B cell (primary cell): ENCODE results near the gene PRSS36. TPM values are rescaled to one million over a fixed set of nuclear protein-coding genes. Genes with fewer than 3 reads are reported as not detected.

Source experiments
- ATAC-seq: fragments of 200-7000 bp; cut with Tn5 transposase; one replicate; pipeline ENCODE4 v1.10.0; 2021; ENCODE audit warnings: low read depth, mild to moderate bottlenecking, moderate number of reproducible peaks, moderate library complexity
- CTCF ChIA-PET: fragments of 350-600 bp; sonication (Branson Sonifier 250); formaldehyde crosslinking; loops from one replicate; lab custom pipeline; 2021; ENCODE audit warnings: antibody characterized with exemption, inconsistent platforms; lab: Charles Lee
- POLR2A ChIA-PET: fragments of 350-600 bp; sonication (Branson Sonifier 250); formaldehyde crosslinking; loops from one replicate; lab custom pipeline; 2021; ENCODE audit warnings: antibody characterized with exemption; lab: Charles Lee
- DNase-seq: peaks from one replicate; pipeline ENCODE4 v3.0.0; 2013
- H2AFZ ChIP-seq: 2 replicates; pipeline ENCODE4 v1.6.1; 2012; ENCODE audit warnings: mild to moderate bottlenecking, low read depth, low read length; ENCODE audit not compliant: insufficient read depth, poor library complexity, severe bottlenecking
- H3K27ac ChIP-seq, 2 donors: 1 replicate in 1 of 2; 2 replicates in 1 of 2; pipeline ENCODE4 v1.5.1; 2012 to 2013; ENCODE audit warnings: low read length in 2 of 2, mild to moderate bottlenecking in 2 of 2, moderate library complexity in 1 of 2
- H3K27me3 ChIP-seq, 4 experiments: fragments of 200-600 bp in 1 of 4; sonication (generic) in 1 of 4; replicated peaks in 1 of 4; 1 replicate in 2 of 4; 2 replicates in 2 of 4; pipeline versions ENCODE4 v1.6.1 to v1.7.0; 2013 to 2016; ENCODE audit warnings: low read length in 3 of 4, mild to moderate bottlenecking in 2 of 4, mixed read lengths in 1 of 4, moderate library complexity in 1 of 4; ENCODE audit not compliant: insufficient read depth in 4 of 4, control insufficient read depth in 3 of 4; ENCODE audit errors: control extremely low read depth in 1 of 4
- H3K36me3 ChIP-seq, 2 experiments: replicated peaks in 1 of 2; 1 replicate in 1 of 2; 2 replicates in 1 of 2; pipeline versions ENCODE4 v1.6.1 to v1.7.1; 2013; ENCODE audit warnings: low read length in 1 of 2; ENCODE audit not compliant: insufficient read depth in 2 of 2, control insufficient read depth in 1 of 2; ENCODE audit errors: control extremely low read depth in 1 of 2, extremely low read depth in 1 of 2
- H3K4me1 ChIP-seq, 2 donors: fragments of 200-600 bp in 1 of 2; sonication (generic) in 1 of 2; 1 replicate in 1 of 2; 2 replicates in 1 of 2; pipeline versions ENCODE4 v1.5.1 to v1.6.1; 2013 to 2017; ENCODE audit warnings: low read length in 2 of 2; ENCODE audit not compliant: control insufficient read depth in 2 of 2, insufficient read depth in 2 of 2
- H3K4me2 ChIP-seq: replicated peaks from 2 replicates; pipeline ENCODE3; 2012; ENCODE audit warnings: mild to moderate bottlenecking, low read depth, low read length; ENCODE audit not compliant: poor library complexity, severe bottlenecking
- H3K4me3 ChIP-seq, 5 experiments: fragments of 200-600 bp in 1 of 5; sonication (generic) in 1 of 5; 1 replicate in 3 of 5; 2 replicates in 2 of 5; pipeline versions ENCODE4 v1.5.1 to v1.7.0; 2011 to 2016; ENCODE audit warnings: low read length in 4 of 5, mild to moderate bottlenecking in 4 of 5, low read depth in 2 of 5, control low read depth in 1 of 5, moderate library complexity in 1 of 5; ENCODE audit not compliant: insufficient read depth in 1 of 5; ENCODE audit errors: control extremely low read depth in 1 of 5, extremely low read depth in 1 of 5
- H3K79me2 ChIP-seq: fragments of 200-600 bp; sonication (generic); one replicate; pipeline ENCODE4 v1.6.0; 2016; ENCODE audit warnings: low read length; ENCODE audit not compliant: control insufficient read depth, insufficient read depth
- H3K9ac ChIP-seq: fragments of 200-600 bp; sonication (generic); 2 replicates; pipeline ENCODE4 v1.6.1; 2017; ENCODE audit warnings: mild to moderate bottlenecking, low read length, moderate library complexity
- H3K9me3 ChIP-seq, 3 donors: one replicate each; pipeline versions ENCODE4 v1.6.1 to v1.7.1; 2013; ENCODE audit warnings: low read length in 2 of 3; ENCODE audit not compliant: control insufficient read depth in 2 of 3, insufficient read depth in 1 of 3; ENCODE audit errors: control extremely low read depth in 1 of 3
- H4K20me1 ChIP-seq: 2 replicates; pipeline ENCODE4 v1.6.0; 2012; ENCODE audit warnings: mild to moderate bottlenecking, low read length; ENCODE audit not compliant: insufficient read depth, control insufficient read depth, poor library complexity, severe bottlenecking
- H3K27ac Mint-ChIP-seq: one replicate; pipeline ENCODE4 v1.8.0; 2021; ENCODE audit warnings: mixed read lengths
- H3K27me3 Mint-ChIP-seq: one replicate; pipeline ENCODE4 v1.8.0; 2021; ENCODE audit warnings: mixed read lengths
- H3K4me1 Mint-ChIP-seq: one replicate; pipeline ENCODE4 v1.8.0; 2021; ENCODE audit warnings: mixed read lengths
- H3K4me3 Mint-ChIP-seq: one replicate; pipeline ENCODE4 v1.8.0; 2021; ENCODE audit warnings: mixed read lengths
- H3K9me3 Mint-ChIP-seq: one replicate; pipeline ENCODE4 v1.8.0; 2022; ENCODE audit warnings: mixed read lengths; ENCODE audit not compliant: insufficient read depth
- CTCF ChIP-seq: fragments of 200-600 bp; IDR thresholded peaks from one replicate; pipeline ENCODE4 v1.8.0; 2022; ENCODE audit warnings: antibody characterized with exemption, mild to moderate bottlenecking
- EZH2 ChIP-seq: IDR thresholded peaks from 2 replicates; pipeline ENCODE4 v1.6.1; 2012; ENCODE audit warnings: borderline replicate concordance, low read depth, mild to moderate bottlenecking, moderate library complexity, low read length; ENCODE audit not compliant: insufficient read depth, poor library complexity, severe bottlenecking
- WGBS: methylation state at CpG from one replicate; pipeline ENCODE4 v1.1.5; 2013; ENCODE audit warnings: missing lambda C conversion rate; ENCODE audit not compliant: insufficient coverage; 5-methylcytosine and 5-hydroxymethylcytosine counted together
- intact Hi-C: fragments of 100-400 bp; cut with micrococcal nuclease; formaldehyde crosslinking; loops from one replicate; pipeline ENCODE4 v1.10.0; 2022
- polyA plus RNA-seq: library from polyadenylated mRNA; depleted of rRNA; stranded (reverse); fragments of >200 nt; gene quantifications from 2 replicates; pipeline ENCODE4 v1.2.3, GENCODE V29; 2012
- total RNA-seq, 2 donors: library from RNA; stranded (reverse); fragments of 120-200 nt in 1 of 2; gene quantifications; 1 replicate in 1 of 2; 2 replicates in 1 of 2; pipeline versions ENCODE4 v1.2.3 to v1.2.4, GENCODE V29; 2013 to 2022

The PRSS36 gene
- total and polyA plus RNA-seq, 2 donors (not counting 1 experiment from before 2014, with no cell fraction given): 1.0 to 1.6 TPM

DNA sequence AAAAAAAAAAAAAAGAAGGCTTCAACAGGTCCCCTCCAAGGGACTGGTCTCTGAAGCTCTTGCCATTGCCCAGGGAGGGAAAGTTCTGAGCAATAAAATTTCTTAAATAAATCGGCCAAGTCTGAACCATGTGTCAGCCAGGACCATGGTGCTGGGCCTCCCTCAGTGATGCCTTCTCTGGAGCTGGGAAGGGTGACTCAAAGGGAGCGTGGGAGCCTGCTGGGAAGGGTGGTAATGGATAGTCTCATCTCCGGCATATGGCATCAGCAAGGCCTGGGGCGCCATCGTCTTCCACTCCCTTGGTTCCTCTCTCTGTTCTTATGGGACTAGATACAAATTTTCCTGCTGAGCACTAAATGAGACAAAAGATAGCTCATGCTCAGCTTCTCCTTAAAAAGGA lies 57.5 kb downstream of the PRSS36 start:
- Histone ChIP-seq H3K4me3 (no peak overlapping the region), H3K27ac (no peak overlapping the region), H3K27me3 (no peaks in the 10 kb centered on the region), H4K20me1 (no peaks in the 10 kb centered on the region), H2AFZ (no peak overlapping the region), H3K4me1 (peaks cover 14 to 31% of the 10 kb centered on the region in 2 donors), H3K9ac (no peak overlapping the region), H3K9me3 (no peaks in the 10 kb centered on the region), H3K36me3 (peaks cover 0 to 9% of the 10 kb centered on the region in 2 experiments), H3K4me2 (no peak overlapping the region), H3K79me2 (peaks cover 18% of the 10 kb centered on the region)
- intact Hi-C loops: no loop called here
- WGBS: 96% methylated on average over 2 of the region's 5 CpGs
- ATAC-seq (no peak), DNase-seq (no peak)
- peaks cover 29% of the 10 kb centered on the region for H3K4me1 Mint-ChIP-seq
- ChIA-PET CTCF (interaction anchor here (1.3 kb wide), 1 partner anchor 19 kb away, joined by 4 read pairs; the partner anchor contains the start of genes ZNF646 and ZNF668), POLR2A (no interaction called here)
- no peaks in the 10 kb centered on the region for H3K9me3 Mint-ChIP-seq
- TF ChIP-seq CTCF (no peak), EZH2 (no peak)
- peak overlapping the region; percentile 46 for H3K27ac Mint-ChIP-seq
- peak overlapping the region; percentile 41 for H3K4me3 Mint-ChIP-seq
- no peaks in the 10 kb centered on the region for H3K27me3 Mint-ChIP-seq

GRCh38 chr16:31090540-31090939 lies 59.3 kb downstream of the PRSS36 start:
- Mint-ChIP-seq H3K4me1 (peaks cover 22% of the 10 kb centered on the region), H3K27me3 (no peaks in the 10 kb centered on the region), H3K27ac (no peak overlapping the region), H3K4me3 (no peak overlapping the region), H3K9me3 (no peaks in the 10 kb centered on the region)
- DNase-seq (no peak), ATAC-seq (no peak)
- Histone ChIP-seq H3K9me3 (no peaks in the 10 kb centered on the region), H3K4me2 (no peak overlapping the region), H3K27me3 (no peaks in the 10 kb centered on the region), H3K79me2 (peaks cover 18% of the 10 kb centered on the region), H4K20me1 (no peaks in the 10 kb centered on the region), H3K9ac (no peak overlapping the region), H3K27ac (no peak overlapping the region), H3K4me1 (peaks cover 11 to 23% of the 10 kb centered on the region in 2 donors), H2AFZ (no peak overlapping the region), H3K4me3 (no peak overlapping the region), H3K36me3 (peaks cover 0 to 10% of the 10 kb centered on the region in 2 experiments)
- POLR2A ChIA-PET: no interaction called here
- CTCF ChIA-PET: interaction anchor here (0.8 kb wide), 1 partner anchor 106 kb away, joined by 3 read pairs; no protein-coding TSS in a partner anchor
- intact Hi-C loops: no loop called here
- TF ChIP-seq EZH2: no peak
- TF ChIP-seq CTCF: no peak
- 100% methylated on average over 1 of the region's 2 CpGs for WGBS
